HCT116 (cell line): ENCODE measurements around the gene RAVER1. TPM values are rescaled to one million over a fixed set of nuclear protein-coding genes. Genes with fewer than 3 reads are reported as not detected.

Source experiments
- ATAC-seq: fragments of 200-7000 bp; cut with Tn5 transposase; 2 replicates; pipeline ENCODE4 v1.9.1; 2020; ENCODE audit warnings: mild to moderate bottlenecking, moderate library complexity
- BruUV-seq: library from RNA; stranded (reverse); fragments of 400-500 nt; replicated peaks from 2 replicates; lab custom pipeline; 2021; lab: Mats Ljungman, UMichigan
- CTCF ChIA-PET: fragments of 300-600 bp; sonication (Branson Sonifier 250); formaldehyde crosslinking; loops from one replicate; lab custom pipeline; 2021; ENCODE audit warnings: antibody characterized with exemption; lab: Charles Lee
- POLR2A ChIA-PET: fragments of 300-600, 350-600 bp; sonication (Branson Sonifier 250); formaldehyde crosslinking; loops from one replicate; lab custom pipeline; 2021; ENCODE audit warnings: antibody characterized with exemption; lab: Charles Lee
- RAD21 ChIA-PET, 2 experiments: fragments of 300-600 bp; sonication (Branson Sonifier 250); formaldehyde crosslinking; loops; one replicate each; lab custom pipeline; 2023; ENCODE audit warnings: low total read pairs in 2 of 2; ENCODE audit not compliant: uncharacterized antibody in 2 of 2, unreplicated experiment in 2 of 2, low non-redundant PET in 1 of 2; lab: Charles Lee
- DNase-seq: peaks from one replicate; pipeline ENCODE4 v3.0.0-alpha.2; 2010; ENCODE audit warnings: low read depth, low spot score
- H2AFZ ChIP-seq: fragments of 200-600 bp; shearing (Covaris generic), sonication (generic); 2 replicates; pipeline ENCODE4 v1.6.1; 2017; ENCODE audit warnings: low read depth, mixed run types, mixed read lengths, antibody characterized with exemption, low read length; ENCODE audit not compliant: poor library complexity, severe bottlenecking
- H3K27ac ChIP-seq: 2 replicates; pipeline ENCODE4 v1.5.1; 2012; ENCODE audit warnings: low read depth, low read length
- H3K27me3 ChIP-seq: fragments of 200-600 bp; sonication (generic); 2 replicates; pipeline ENCODE4 v1.6.1; 2016; ENCODE audit warnings: mixed run types, low read length, mixed read lengths; ENCODE audit not compliant: insufficient read depth
- H3K36me3 ChIP-seq, 2 experiments: fragments of 200-500 bp in 1 of 2; fragments of 200-600 bp in 1 of 2; sonication (Bioruptor generic) in 1 of 2; sonication (generic) in 1 of 2; 2 replicates each; pipeline versions ENCODE4 v1.5.1 to v1.6.1; 2014 to 2016; ENCODE audit warnings: low read length in 2 of 2, inconsistent platforms in 1 of 2, mixed read lengths in 1 of 2, mixed run types in 1 of 2; ENCODE audit not compliant: insufficient read depth in 2 of 2, control insufficient read depth in 1 of 2
- H3K4me1 ChIP-seq, 2 experiments: fragments of 200-600 bp in 1 of 2; sonication (generic) in 1 of 2; 2 replicates each; pipeline versions ENCODE4 v1.5.1 to v1.6.1; 2012 to 2017; ENCODE audit warnings: low read length in 2 of 2, inconsistent platforms in 1 of 2, mild to moderate bottlenecking in 1 of 2, mixed read lengths in 1 of 2, mixed run types in 1 of 2, moderate library complexity in 1 of 2; ENCODE audit not compliant: insufficient read depth in 2 of 2, control insufficient read depth in 1 of 2
- H3K4me2 ChIP-seq: fragments of 200-600 bp; sonication (generic); 2 replicates; pipeline ENCODE4 v1.6.1; 2017; ENCODE audit warnings: mixed run types, low read length, mixed read lengths
- H3K4me3 ChIP-seq, 2 experiments: fragments of 200-600 bp in 1 of 2; sonication (generic) in 1 of 2; replicated peaks in 1 of 2; 2 replicates each; pipeline ENCODE4 v1.5.1; 2011 to 2016; ENCODE audit warnings: low read length in 2 of 2, control low read depth in 1 of 2, low read depth in 1 of 2, mild to moderate bottlenecking in 1 of 2, mixed read lengths in 1 of 2, mixed run types in 1 of 2
- H3K79me2 ChIP-seq: fragments of 200-600 bp; sonication (generic); 2 replicates; pipeline ENCODE4 v1.6.1; 2017; ENCODE audit warnings: mild to moderate bottlenecking, mixed run types, low read length, moderate library complexity, mixed read lengths; ENCODE audit not compliant: insufficient read depth
- H3K9ac ChIP-seq: fragments of 200-600 bp; sonication (generic); 2 replicates; pipeline ENCODE4 v1.6.1; 2016; ENCODE audit warnings: low read length, mixed read lengths
- H3K9me2 ChIP-seq: fragments of 200-600 bp; sonication (generic), shearing (Covaris generic); 2 replicates; pipeline ENCODE4 v1.6.1; 2017; ENCODE audit warnings: mixed run types, mild to moderate bottlenecking, moderate library complexity; ENCODE audit not compliant: insufficient read depth
- H3K9me3 ChIP-seq, 2 experiments: fragments of 200-500 bp in 1 of 2; fragments of 200-600 bp in 1 of 2; sonication (Bioruptor generic) in 1 of 2; sonication (generic) in 1 of 2; 2 replicates each; pipeline ENCODE4 v1.6.1; 2014 to 2017; ENCODE audit warnings: low read length in 2 of 2, mixed read lengths in 2 of 2, inconsistent platforms in 1 of 2, low read depth in 1 of 2, mild to moderate bottlenecking in 1 of 2, mixed run types in 1 of 2, moderate library complexity in 1 of 2; ENCODE audit not compliant: control insufficient read depth in 1 of 2, insufficient read depth in 1 of 2
- H4K20me1 ChIP-seq: fragments of 200-600 bp; sonication (generic), shearing (Covaris generic); 2 replicates; pipeline ENCODE4 v1.6.1; 2017; ENCODE audit warnings: mixed run types, mild to moderate bottlenecking, moderate library complexity; ENCODE audit not compliant: insufficient read depth
- ATF3 ChIP-seq: IDR thresholded peaks from 2 replicates; pipeline ENCODE4 v1.6.1; 2012
- CEBPB ChIP-seq: IDR thresholded peaks from 2 replicates; pipeline ENCODE4 v1.6.1; 2012; ENCODE audit warnings: low read depth
- EGR1 ChIP-seq: IDR thresholded peaks from 2 replicates; pipeline ENCODE4 v1.6.1; 2012; ENCODE audit warnings: low read depth
- ELF1 ChIP-seq: IDR thresholded peaks from 2 replicates; pipeline ENCODE4 v1.6.1; 2012; ENCODE audit warnings: low read depth, borderline replicate concordance
- EZH2 ChIP-seq: fragments of 200-600 bp; sonication (generic); IDR thresholded peaks from 2 replicates; pipeline ENCODE4 v1.6.1; 2017; ENCODE audit warnings: antibody characterized with exemption, mixed run types
- EZH2phosphoT487 ChIP-seq: fragments of 200-600 bp; IDR thresholded peaks from 2 replicates; pipeline ENCODE4 v1.6.1; 2018; ENCODE audit warnings: antibody characterized with exemption, borderline replicate concordance
- JUND ChIP-seq: IDR thresholded peaks from 2 replicates; pipeline ENCODE4 v1.6.1; 2012
- MAX ChIP-seq: IDR thresholded peaks from 2 replicates; pipeline ENCODE4 v1.6.1; 2012
- POLR2A ChIP-seq: IDR thresholded peaks from 2 replicates; pipeline ENCODE4 v1.7.0; 2011; ENCODE audit warnings: borderline replicate concordance; ENCODE audit not compliant: insufficient read depth, insufficient read length; ENCODE audit errors: extremely low read depth
- TCF7L2 ChIP-seq: IDR thresholded peaks from 2 replicates; pipeline ENCODE4 v1.7.0; 2011; ENCODE audit warnings: borderline replicate concordance, inconsistent platforms; ENCODE audit not compliant: insufficient read depth, insufficient read length; ENCODE audit errors: extremely low read depth
- ZNF274 ChIP-seq: fragments of 200-500 bp; sonication (Bioruptor generic); IDR thresholded peaks from 2 replicates; pipeline ENCODE4 v1.6.1; 2014; ENCODE audit warnings: mild to moderate bottlenecking, low read depth, low read length, inconsistent platforms
- intact Hi-C: fragments of 100-400 bp; cut with micrococcal nuclease; formaldehyde crosslinking; loops from 2 replicates; pipeline ENCODE4 v1.10.0; 2022
- total RNA-seq: library from RNA; stranded (reverse); gene quantifications from one replicate; pipeline ENCODE4 v1.2.1, GENCODE V29; 2021; ENCODE audit not compliant: unreplicated experiment

RAVER1 gene
- total RNA-seq, 1 experiment from 2014 or later, result 71.0 TPM

GRCh38 chr19:10295847-10296591 lies 37.3 kb downstream of the RAVER1 start:
- Histone ChIP-seq H4K20me1 (no peaks in the 10 kb centered on the region), H3K4me3 (no peak overlapping the region), H3K79me2 (peaks cover 8% of the 10 kb centered on the region; the same call in 1 of the 2 replicates), H3K9me2 (no peaks in the 10 kb centered on the region), H3K9me3 (no peaks in the 10 kb centered on the region), H3K27ac (no peak overlapping the region), H3K27me3 (no peaks in the 10 kb centered on the region), H3K9ac (no peak overlapping the region), H3K36me3 (peaks cover 2 to 23% of the 10 kb centered on the region in 2 experiments; a peak in 2 of 4 replicates), H3K4me1 (peaks cover 9 to 20% of the 10 kb centered on the region in 2 experiments)
- BruUV-seq, result no TSS peak
- no peak for ATAC-seq
- TF ChIP-seq ZNF274 (no peak), POLR2A (no peak), TCF7L2 (no peak), EZH2phosphoT487 (no peak), CEBPB (no peak), ELF1 (no peak), EGR1 (no peak), EZH2 (no peak), JUND (no peak)
- TF ChIP-seq, all 23 proteins: peak for 0
- intact Hi-C loops, result no loop called here
- H3K4me2 ChIP-seq, result no peak overlapping the region
- ChIA-PET POLR2A (no interaction called here), RAD21 (no interaction called here), CTCF (no interaction called here)
- DNase-seq, result no peak
- H2AFZ ChIP-seq, result no peak overlapping the region

- Histone ChIP-seq H4K20me1 (no peaks in the 10 kb centered on the region), H2AFZ (no peak overlapping the region), H3K9me2 (no peaks in the 10 kb centered on the region), H3K4me1 (peaks cover 9 to 27% of the 10 kb centered on the region in 2 experiments), H3K4me2 (no peak overlapping the region), H3K27ac (no peak overlapping the region), H3K27me3 (no peaks in the 10 kb centered on the region), H3K4me3 (no peak overlapping the region), H3K79me2 (peaks cover 14% of the 10 kb centered on the region; the same call in 1 of the 2 replicates), H3K36me3 (peaks cover 2 to 23% of the 10 kb centered on the region in 2 experiments; a peak in 2 of 4 replicates), H3K9me3 (no peaks in the 10 kb centered on the region), H3K9ac (no peak overlapping the region)
- ChIA-PET RAD21 (no interaction called here), CTCF (no interaction called here), POLR2A (no interaction called here)
- TF ChIP-seq ZNF274 (no peak), MAX (no peak), ATF3 (no peak)
- ATAC-seq (no peak), DNase-seq (no peak)
- intact Hi-C loops, result no loop called here
- BruUV-seq, result no TSS peak
These were observed 38.0 kb downstream of the RAVER1 start for GRCh38 chr19:10295305-10295846.
